BE2C (cell line): ENCODE results near the gene TCHH.
"Not testable (repeated sequence)": the region's sequence is repeated elsewhere in the genome, so short reads cannot be mapped to it uniquely, and the experiment has no call there.

Source experiments
- DNase-seq: peaks from one replicate; pipeline ENCODE4 v3.0.0-alpha.2; 2020
- H3K27me3 ChIP-seq: fragments of 250-450 bp; sonication (Bioruptor Pico); 2 replicates; pipeline ENCODE4 v1.5.1; 2020; ENCODE audit warnings: mild to moderate bottlenecking
- H3K36me3 ChIP-seq: fragments of 250-450 bp; sonication (Bioruptor Pico); 2 replicates; pipeline ENCODE4 v1.5.1; 2020; ENCODE audit warnings: mild to moderate bottlenecking
- H3K4me1 ChIP-seq: fragments of 250-450 bp; sonication (Bioruptor Pico); 2 replicates; pipeline ENCODE4 v1.5.1; 2020
- H3K4me3 ChIP-seq: 2 replicates; pipeline ENCODE4 v1.5.1; 2011; ENCODE audit warnings: low read depth, low read length
- H3K9me3 ChIP-seq: fragments of 250-450 bp; sonication (Bioruptor Pico); 2 replicates; pipeline ENCODE4 v1.5.1; 2020
- CTCF ChIP-seq: IDR thresholded peaks from 2 replicates; pipeline ENCODE4 v1.5.1; 2012; ENCODE audit warnings: mild to moderate bottlenecking, low read depth, low read length

TCHH gene

GRCh38 chr1:152151646-152152045 is 36.4 kb upstream of the TCHH start:
- H3K27me3 ChIP-seq = no peaks in the 10 kb centered on the region
- no peak for DNase-seq
- H3K9me3 ChIP-seq = no peaks in the 10 kb centered on the region
- H3K36me3 ChIP-seq = no peaks in the 10 kb centered on the region
- H3K4me3 ChIP-seq = no peak overlapping the region
- TF ChIP-seq CTCF = no peak
- H3K4me1 ChIP-seq = no peaks in the 10 kb centered on the region

DNA sequence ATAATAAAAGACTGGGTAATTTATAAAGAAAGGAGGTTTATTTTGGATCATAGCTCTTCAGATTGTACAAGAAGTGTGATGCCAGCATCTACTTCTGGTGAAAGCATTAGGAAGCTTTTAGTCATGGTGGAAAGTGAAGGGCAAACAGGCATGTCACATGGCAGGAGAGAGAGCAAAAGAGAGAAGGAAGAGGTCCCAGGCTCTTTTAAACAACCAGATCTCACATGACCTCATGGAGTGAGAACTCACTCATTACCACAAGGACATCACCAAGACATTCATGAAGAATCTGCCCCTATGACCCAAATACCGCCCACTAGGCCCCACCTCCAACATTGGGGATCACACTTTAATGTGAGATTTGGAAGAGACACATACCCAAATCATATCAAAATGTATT is 33.7 kb upstream of the TCHH start:
- Histone ChIP-seq H3K9me3 (no peaks in the 10 kb centered on the region), H3K27me3 (no peaks in the 10 kb centered on the region), H3K4me3 (no peak overlapping the region), H3K4me1 (no peaks in the 10 kb centered on the region), H3K36me3 (no peaks in the 10 kb centered on the region)
- TF ChIP-seq CTCF = no peak
- DNase-seq = no peak

- H3K27me3 ChIP-seq = no peaks in the 10 kb centered on the region
- H3K9me3 ChIP-seq = no peaks in the 10 kb centered on the region
- H3K36me3 ChIP-seq = no peaks in the 10 kb centered on the region
- H3K4me1 ChIP-seq = no peaks in the 10 kb centered on the region
- TF ChIP-seq CTCF = no peak
- DNase-seq = no peak
- no peak overlapping the region for H3K4me3 ChIP-seq
Observed at GRCh38 chr1:152148051-152148450, 32.8 kb upstream of the TCHH start.

- H3K27me3 ChIP-seq = no peaks in the 10 kb centered on the region
- H3K9me3 ChIP-seq = no peaks in the 10 kb centered on the region
- H3K4me1 ChIP-seq = no peaks in the 10 kb centered on the region
- TF ChIP-seq CTCF = no peak
- H3K4me3 ChIP-seq = no peak overlapping the region
- no peaks in the 10 kb centered on the region for H3K36me3 ChIP-seq
- no peak for DNase-seq
Observed at GRCh38 chr1:152145769-152146168, 30.5 kb upstream of the TCHH start.

GRCh38 chr1:152144674-152145183 is 29.5 kb upstream of the TCHH start:
- not testable (repeated sequence) for H3K4me3 ChIP-seq, H3K9me3 ChIP-seq, H3K27me3 ChIP-seq, H3K36me3 ChIP-seq, H3K4me1 ChIP-seq, DNase-seq

- Histone ChIP-seq H3K4me3 (no peak overlapping the region), H3K27me3 (no peaks in the 10 kb centered on the region), H3K4me1 (no peaks in the 10 kb centered on the region), H3K36me3 (no peaks in the 10 kb centered on the region), H3K9me3 (no peaks in the 10 kb centered on the region)
- no peak for TF ChIP-seq CTCF
- DNase-seq = no peak
Observed at GRCh38 chr1:152143150-152143887, 28.1 kb upstream of the TCHH start.
